Skeletal muscle tissue (tissue), 4 donors: ENCODE results near the gene ABCC3. TPM values are rescaled to one million over a fixed set of nuclear protein-coding genes. Genes with fewer than 3 reads are reported as not detected.

ENCODE experiments used
- H3K27ac ChIP-seq: one replicate; pipeline ENCODE4 v1.7.0; 2013; ENCODE audit warnings: mild to moderate bottlenecking, low read depth, low read length, inconsistent platforms
- H3K27me3 ChIP-seq, 3 donors: one replicate each; pipeline ENCODE4 v1.7.0; 2013; ENCODE audit warnings: low read length in 3 of 3; ENCODE audit not compliant: control insufficient read depth in 3 of 3, insufficient read depth in 3 of 3
- H3K36me3 ChIP-seq, 3 donors: one replicate each; pipeline ENCODE4 v1.7.0; 2013; ENCODE audit warnings: low read length in 3 of 3; ENCODE audit not compliant: control insufficient read depth in 3 of 3, insufficient read depth in 3 of 3
- H3K4me1 ChIP-seq, 3 donors: one replicate each; pipeline ENCODE4 v1.7.0; 2013; ENCODE audit warnings: low read length in 3 of 3, mild to moderate bottlenecking in 3 of 3; ENCODE audit not compliant: control insufficient read depth in 3 of 3, insufficient read depth in 3 of 3
- H3K4me3 ChIP-seq, 3 donors: one replicate each; pipeline ENCODE4 v1.7.0; 2013; ENCODE audit warnings: low read length in 3 of 3
- H3K9ac ChIP-seq, 3 donors: one replicate each; pipeline ENCODE4 v1.7.0; 2013; ENCODE audit warnings: low read length in 3 of 3, mild to moderate bottlenecking in 3 of 3, moderate library complexity in 2 of 3, low read depth in 1 of 3
- H3K9me3 ChIP-seq, 3 donors: one replicate each; pipeline ENCODE4 v1.7.0; 2013; ENCODE audit warnings: low read length in 3 of 3; ENCODE audit not compliant: control insufficient read depth in 3 of 3
- total RNA-seq: library from RNA; depleted of rRNA; stranded (reverse); fragments of >200 nt; gene quantifications from one replicate; pipeline ENCODE4 v1.2.3, GENCODE V29; 2014
- donor health status: Osteomylitis.

The ABCC3 gene
- total RNA-seq, 1 donor from 2014 or later, result 1.0 TPM

- no peak overlapping the region for H3K4me3 ChIP-seq
- H3K36me3 ChIP-seq, result no peaks in the 10 kb centered on the region
- H3K27ac ChIP-seq, result no peak overlapping the region
- H3K9me3 ChIP-seq, result no peaks in the 10 kb centered on the region
- H3K4me1 ChIP-seq, result peaks cover 9 to 14% (median 10%) of the 10 kb centered on the region in 3 donors
- H3K27me3 ChIP-seq, result peaks cover 0 to 11% (median 2%) of the 10 kb centered on the region in 3 donors
- H3K9ac ChIP-seq, result no peak overlapping the region
These were observed 7.5 kb downstream of the ABCC3 start for GRCh38 chr17:50642071-50642721.

- Histone ChIP-seq H3K9me3 (no peaks in the 10 kb centered on the region), H3K4me1 (peaks cover 9 to 14% (median 10%) of the 10 kb centered on the region in 3 donors), H3K9ac (no peak overlapping the region), H3K27ac (no peak overlapping the region), H3K36me3 (no peaks in the 10 kb centered on the region), H3K4me3 (no peak overlapping the region), H3K27me3 (peaks cover 0 to 10% (median 0%) of the 10 kb centered on the region in 3 donors)
These were observed 8.3 kb downstream of the ABCC3 start for GRCh38 chr17:50642722-50643656.

- Histone ChIP-seq H3K9me3 (no peaks in the 10 kb centered on the region), H3K27me3 (peaks cover 0 to 8% (median 0%) of the 10 kb centered on the region in 3 donors), H3K27ac (no peak overlapping the region), H3K9ac (no peak overlapping the region), H3K4me3 (no peak overlapping the region), H3K4me1 (no peaks in the 10 kb centered on the region), H3K36me3 (no peaks in the 10 kb centered on the region)
These were observed 11.3 kb downstream of the ABCC3 start for GRCh38 chr17:50645748-50646682.

GRCh38 chr17:50647187-50647586, 12.5 kb downstream of the ABCC3 start:
- H3K36me3 ChIP-seq, result no peaks in the 10 kb centered on the region
- H3K4me1 ChIP-seq, result no peaks in the 10 kb centered on the region
- H3K27me3 ChIP-seq, result peaks cover 0 to 8% (median 0%) of the 10 kb centered on the region in 3 donors
- H3K9me3 ChIP-seq, result no peaks in the 10 kb centered on the region
- H3K9ac ChIP-seq, result no peak overlapping the region
- no peak overlapping the region for H3K27ac ChIP-seq
- H3K4me3 ChIP-seq, result no peak overlapping the region

GRCh38 chr17:50649042-50649908, 14.6 kb downstream of the ABCC3 start:
- Histone ChIP-seq H3K27ac (no peak overlapping the region), H3K36me3 (no peaks in the 10 kb centered on the region), H3K9ac (no peak overlapping the region)

GRCh38 chr17:50651661-50652060, 17.0 kb downstream of the ABCC3 start:
- no peak overlapping the region for H3K27ac ChIP-seq
- H3K36me3 ChIP-seq, result no peaks in the 10 kb centered on the region
- no peak overlapping the region for H3K4me3 ChIP-seq
- H3K9me3 ChIP-seq, result no peaks in the 10 kb centered on the region
- H3K4me1 ChIP-seq, result no peaks in the 10 kb centered on the region
- H3K27me3 ChIP-seq, result peaks cover 0 to 3% (median 0%) of the 10 kb centered on the region in 3 donors
- H3K9ac ChIP-seq, result no peak overlapping the region

More at GRCh38 chr17:50649042-50649908, 14.6 kb downstream of the ABCC3 start:
- Histone ChIP-seq H3K4me1 (no peaks in the 10 kb centered on the region), H3K9me3 (no peaks in the 10 kb centered on the region), H3K4me3 (no peak overlapping the region), H3K27me3 (peaks cover 0 to 3% (median 0%) of the 10 kb centered on the region in 3 donors)

GRCh38 chr17:50653738-50654137, 19.1 kb downstream of the ABCC3 start:
- no peak overlapping the region for H3K4me3 ChIP-seq
- H3K36me3 ChIP-seq, result no peaks in the 10 kb centered on the region
- no peak overlapping the region for H3K9ac ChIP-seq
- H3K27ac ChIP-seq, result no peak overlapping the region
- no peaks in the 10 kb centered on the region for H3K9me3 ChIP-seq
- H3K4me1 ChIP-seq, result no peaks in the 10 kb centered on the region
- H3K27me3 ChIP-seq, result no peaks in the 10 kb centered on the region

- no peak overlapping the region for H3K4me3 ChIP-seq
- H3K27me3 ChIP-seq, result no peaks in the 10 kb centered on the region
- H3K27ac ChIP-seq, result no peak overlapping the region
- no peaks in the 10 kb centered on the region for H3K36me3 ChIP-seq
- peaks cover 14 to 16% (median 16%) of the 10 kb centered on the region in 3 donors for H3K4me1 ChIP-seq
- H3K9ac ChIP-seq, result no peak overlapping the region
- H3K9me3 ChIP-seq, result no peaks in the 10 kb centered on the region
These were observed 21.8 kb downstream of the ABCC3 start for GRCh38 chr17:50656509-50656908.

- H3K27ac ChIP-seq, result no peak overlapping the region
- no peak overlapping the region for H3K9ac ChIP-seq
- H3K27me3 ChIP-seq, result no peaks in the 10 kb centered on the region
- no peak overlapping the region for H3K4me3 ChIP-seq
- no peaks in the 10 kb centered on the region for H3K36me3 ChIP-seq
- H3K9me3 ChIP-seq, result no peaks in the 10 kb centered on the region
- peaks cover 19 to 22% (median 22%) of the 10 kb centered on the region in 3 donors for H3K4me1 ChIP-seq
These were observed 22.4 kb downstream of the ABCC3 start for GRCh38 chr17:50657054-50657453.
